Transverse colon (tissue), 4 donors: ENCODE results near the gene ENG.

Experiments
- CTCF ChIP-seq, 5 experiments: fragments of 200-600 bp in 3 of 5; fragments of 450-650 bp in 2 of 5; sonication (generic) in 3 of 5; IDR thresholded peaks; 1 replicate in 2 of 5; 2 replicates in 3 of 5; pipeline ENCODE4 v1.5.1; 2016 to 2017; ENCODE audit warnings: antibody characterized with exemption in 5 of 5, inconsistent platforms in 3 of 5, mild to moderate bottlenecking in 2 of 5, moderate library complexity in 1 of 5
- POLR2AphosphoS5 ChIP-seq, 3 donors: sonication (generic); formaldehyde crosslinking; IDR thresholded peaks; one replicate each; pipeline ENCODE4 v1.6.1; 2016; ENCODE audit warnings: antibody characterized with exemption in 3 of 3

DNA sequence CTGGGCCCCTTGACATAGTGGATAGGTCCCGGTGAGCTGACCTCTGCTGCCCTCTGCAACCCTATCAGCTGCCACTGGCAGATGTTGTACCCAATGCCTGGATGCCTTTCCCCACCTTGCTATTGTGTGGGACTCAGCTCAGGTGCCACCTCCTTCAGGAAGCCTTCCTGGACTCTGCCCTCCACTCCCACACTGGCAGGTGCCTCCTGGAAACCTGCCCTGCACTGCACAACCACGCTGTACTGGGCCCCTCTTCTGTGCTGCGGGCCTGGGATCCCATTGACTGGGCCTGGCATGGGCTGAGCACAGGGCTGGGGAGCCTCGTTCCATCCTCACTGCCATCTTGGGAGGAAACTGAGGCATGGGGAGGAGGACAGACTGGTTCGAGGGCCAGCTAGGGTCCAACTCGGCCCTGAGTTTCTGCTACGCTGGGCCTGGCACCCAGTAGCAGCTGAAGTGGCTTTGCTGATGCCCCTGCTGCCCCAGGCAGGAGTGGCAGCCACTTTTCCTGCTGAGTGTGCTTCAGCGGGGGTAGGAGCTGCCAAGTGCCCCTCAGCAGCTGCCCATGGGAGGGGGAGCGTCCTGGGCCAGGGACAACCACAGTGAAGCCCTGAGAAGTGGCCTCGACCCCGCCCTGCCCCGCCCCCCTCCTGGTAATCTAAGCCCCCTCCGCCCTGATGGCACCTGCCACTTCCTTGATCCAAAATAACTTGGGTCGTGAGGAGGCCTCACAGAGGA lies 21.7 kb upstream of the ENG start:
- TF ChIP-seq CTCF (IDR thresholded peaks at IDR 0.05) = no peak
- TF ChIP-seq POLR2AphosphoS5 (IDR thresholded peaks at IDR 0.05) = no peak
